ENCODE results near the gene ABCB10.
A peak's percentile ranks its signal among the peaks of the same experiment; 100 is the strongest.
"Not testable (repeated sequence)": the region's sequence is repeated elsewhere in the genome, so short reads cannot be mapped to it uniquely, and the experiment has no call there.

ABCB10 gene

GRCh38 chr1:229558460-229559335 is at the start of gene ABCB10:
Gene ABCB10 (minus strand): TSS chr1:229558707. CDS start chr1:229558652, 55 bp downstream.
- DNase-seq = peak; percentile 95 to 97

GRCh38 chr1:229607370-229607769 is 48.9 kb upstream of the ABCB10 start:
- DNase-seq = no peak

- DNase-seq = no peak
Observed at GRCh38 chr1:229603371-229604005, 45.0 kb upstream of the ABCB10 start.

- no peak for DNase-seq
Observed at GRCh38 chr1:229600229-229600628, 41.7 kb upstream of the ABCB10 start.

GRCh38 chr1:229599218-229599954 is 40.9 kb upstream of the ABCB10 start:
- DNase-seq = no peak

GRCh38 chr1:229597877-229598276 is 39.4 kb upstream of the ABCB10 start:
- DNase-seq = no peak

- no peak for DNase-seq
Observed at GRCh38 chr1:229596925-229597699, 38.6 kb upstream of the ABCB10 start.

GRCh38 chr1:229595876-229596275 is 37.4 kb upstream of the ABCB10 start:
- DNase-seq = not testable (repeated sequence)

- DNase-seq = no peak
Observed at GRCh38 chr1:229594227-229595008, 35.9 kb upstream of the ABCB10 start.

- DNase-seq = no peak
Observed at GRCh38 chr1:229593800-229594199, 35.3 kb upstream of the ABCB10 start.

- DNase-seq = no peak
Observed at GRCh38 chr1:229590119-229590518, 31.6 kb upstream of the ABCB10 start.

- DNase-seq = no peak
Observed at GRCh38 chr1:229585338-229585737, 26.8 kb upstream of the ABCB10 start.

- DNase-seq = no peak
Observed at GRCh38 chr1:229582715-229583114, 24.2 kb upstream of the ABCB10 start.

- DNase-seq = no peak
Observed at GRCh38 chr1:229582011-229582694, 23.6 kb upstream of the ABCB10 start.

GRCh38 chr1:229581485-229581884 is 23.0 kb upstream of the ABCB10 start:
- DNase-seq = no peak

GRCh38 chr1:229579059-229579673 is 20.7 kb upstream of the ABCB10 start:
- DNase-seq = no peak

GRCh38 chr1:229578168-229579058 is 19.9 kb upstream of the ABCB10 start:
- no peak for DNase-seq

GRCh38 chr1:229574679-229575442 is 16.4 kb upstream of the ABCB10 start:
- no peak for DNase-seq

GRCh38 chr1:229572286-229572685 is 13.8 kb upstream of the ABCB10 start:
- DNase-seq = no peak
